Measurements from ENCODE around the gene NPR3. TPM values are rescaled to one million over a fixed set of nuclear protein-coding genes. Genes with fewer than 3 reads are reported as not detected.

The NPR3 gene, protein sequence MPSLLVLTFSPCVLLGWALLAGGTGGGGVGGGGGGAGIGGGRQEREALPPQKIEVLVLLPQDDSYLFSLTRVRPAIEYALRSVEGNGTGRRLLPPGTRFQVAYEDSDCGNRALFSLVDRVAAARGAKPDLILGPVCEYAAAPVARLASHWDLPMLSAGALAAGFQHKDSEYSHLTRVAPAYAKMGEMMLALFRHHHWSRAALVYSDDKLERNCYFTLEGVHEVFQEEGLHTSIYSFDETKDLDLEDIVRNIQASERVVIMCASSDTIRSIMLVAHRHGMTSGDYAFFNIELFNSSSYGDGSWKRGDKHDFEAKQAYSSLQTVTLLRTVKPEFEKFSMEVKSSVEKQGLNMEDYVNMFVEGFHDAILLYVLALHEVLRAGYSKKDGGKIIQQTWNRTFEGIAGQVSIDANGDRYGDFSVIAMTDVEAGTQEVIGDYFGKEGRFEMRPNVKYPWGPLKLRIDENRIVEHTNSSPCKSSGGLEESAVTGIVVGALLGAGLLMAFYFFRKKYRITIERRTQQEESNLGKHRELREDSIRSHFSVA
- 10 to 100 TPM; 27.8 to 85.3 (median 66.4) TPM for total RNA-seq
- 12.6 TPM for polyA plus RNA-seq
- long read RNA-seq, donor 1, full-length matches to known transcripts, result 66 of 108 reads
- long read RNA-seq, donor 1, partial matches to known transcripts, result 4 of 108 reads
- long read RNA-seq, donor 1, other reads (novel, unspliced or antisense), result 38 of 108 reads
- long read RNA-seq, donor 2, full-length matches to known transcripts, result 16 of 25 reads
- long read RNA-seq, donor 2, partial matches to known transcripts, result 0 of 25 reads
- long read RNA-seq, donor 2, other reads (novel, unspliced or antisense), result 9 of 25 reads
- long read RNA-seq, donor 3, full-length matches to known transcripts, result 50 of 85 reads
- long read RNA-seq, donor 3, partial matches to known transcripts, result 0 of 85 reads
- long read RNA-seq, donor 3, other reads (novel, unspliced or antisense), result 35 of 85 reads
- long read RNA-seq, donor 4, full-length matches to known transcripts, result 18 of 27 reads
- long read RNA-seq, donor 4, partial matches to known transcripts, result 0 of 27 reads
- long read RNA-seq, donor 4, other reads (novel, unspliced or antisense), result 9 of 27 reads

DNA sequence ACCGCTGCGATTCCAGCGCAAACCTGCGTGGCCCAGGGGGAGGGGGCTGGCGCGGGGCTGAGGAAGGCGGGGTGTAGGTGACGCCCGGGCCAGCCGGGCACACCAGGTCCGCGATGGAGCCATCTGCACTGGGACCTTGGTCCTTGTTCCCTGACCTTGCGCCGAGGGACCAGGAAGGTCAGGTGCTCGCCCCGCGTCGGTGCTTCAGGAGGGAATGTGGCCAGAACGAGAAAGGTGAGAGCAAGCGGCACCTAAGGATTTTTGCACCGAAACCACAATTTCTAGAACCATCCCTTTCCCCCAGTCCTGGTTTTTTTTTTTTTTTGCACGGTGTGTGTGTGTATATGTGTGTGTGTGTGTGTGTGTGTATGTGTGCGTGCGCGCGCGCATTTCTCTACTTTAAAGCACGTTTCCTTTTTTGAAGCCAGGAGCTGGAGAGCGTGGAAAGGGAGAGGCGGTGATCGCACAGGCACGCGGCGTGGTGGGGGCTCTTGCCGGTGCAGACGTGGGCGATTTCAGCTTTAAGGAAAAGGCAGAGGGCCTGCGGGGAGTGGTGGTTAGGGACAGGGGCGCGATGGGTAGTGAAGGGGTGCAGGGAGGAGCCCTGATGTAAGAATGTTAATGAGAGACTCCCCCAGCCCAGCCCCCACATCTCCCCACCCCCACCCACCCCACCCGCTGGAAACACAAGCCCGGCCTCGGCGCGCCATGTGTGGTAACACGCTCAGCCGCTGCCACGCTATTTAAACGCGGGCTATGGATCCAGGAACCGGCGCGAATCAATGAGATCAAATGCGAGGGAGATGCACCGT is at the start of gene NPR3:
TSS of gene NPR3 (plus strand) at position 772 of the 812 bp plus-strand sequence. CDS start 456 bp downstream, outside the sequence.
- under 1% methylated on average over 55 of the region's 55 CpGs for WGBS
- Histone ChIP-seq H3K4me1 (ENCODE audit: control insufficient read depth, insufficient read depth, low read length) (no peaks in the 10 kb centered on the region), H3K27ac (ENCODE audit: low read length) (peak within 1 kb of the TSS; percentile 49), H3K4me3 (ENCODE audit: low read length) (peak within 1 kb of the TSS; percentile 66), H3K9me3 (ENCODE audit: control insufficient read depth, low read length) (no peaks in the 10 kb centered on the region), H3K27me3 (ENCODE audit: control insufficient read depth, insufficient read depth) (no peaks in the 10 kb centered on the region)
- DNase-seq, result peak; percentile 53 to 82 (median 80)
- peak; percentile 65 to 66 for ATAC-seq
- intact Hi-C loops (cut with DNase I), result loop anchor here in 2 of 4 donors (10.0 kb wide), 2 partner anchors 134 to 714 kb away; no protein-coding TSS in a partner anchor

DNA sequence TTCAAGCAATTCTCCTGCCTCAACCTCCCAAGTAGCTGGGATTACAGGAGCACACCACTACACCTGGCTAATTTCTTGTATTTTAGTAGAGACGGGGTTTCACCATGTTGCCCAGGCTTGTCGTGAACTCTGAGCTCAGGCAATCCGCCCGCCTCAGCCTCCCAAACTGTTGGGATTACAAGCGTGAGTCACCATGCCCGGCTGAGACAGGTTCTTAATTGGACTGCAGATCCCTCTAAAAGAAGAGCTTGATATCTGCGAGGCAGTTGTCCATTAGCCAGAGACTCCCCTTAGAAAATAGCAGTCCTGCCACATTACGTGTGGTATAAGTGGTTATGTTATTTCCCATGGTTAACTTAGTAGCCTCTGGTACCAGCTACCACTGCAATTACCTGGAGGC is 46.6 kb upstream of the NPR3 start:
- no peak for ATAC-seq
- intact Hi-C loops (cut with DNase I), result no loop called here
- DNase-seq, result no peak
- Histone ChIP-seq H3K9me3 (ENCODE audit: control insufficient read depth, low read length) (peaks cover 5% of the 10 kb centered on the region), H3K27ac (ENCODE audit: low read length) (no peak overlapping the region), H3K27me3 (ENCODE audit: control insufficient read depth, insufficient read depth) (no peaks in the 10 kb centered on the region), H3K4me3 (ENCODE audit: low read length) (no peak overlapping the region), H3K4me1 (ENCODE audit: control insufficient read depth, insufficient read depth, low read length) (no peaks in the 10 kb centered on the region)
- WGBS, result 74% methylated on average over 8 of the region's 8 CpGs

DNA sequence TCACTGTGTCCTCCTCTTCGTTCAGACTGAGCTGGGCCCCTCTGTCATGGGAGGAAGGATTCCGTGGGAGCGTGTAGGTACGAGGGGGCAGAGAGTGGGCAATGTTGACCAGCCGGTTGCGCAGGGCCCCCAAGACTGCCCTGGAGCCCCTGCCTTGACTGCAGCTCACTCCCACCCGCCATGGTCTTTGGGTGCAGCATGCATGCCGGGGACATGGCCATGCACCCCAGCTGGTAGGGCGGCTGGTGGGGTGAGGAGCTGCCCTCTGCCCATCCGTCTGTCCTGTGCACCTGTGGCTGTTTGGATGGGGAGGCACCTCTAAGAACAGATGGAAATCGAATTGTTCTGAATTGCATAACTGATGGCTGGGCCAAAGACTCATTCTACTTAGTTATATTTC is 42.6 kb upstream of the NPR3 start:
- no peak overlapping the region for H3K27ac ChIP-seq (ENCODE audit: low read length)
- no peaks in the 10 kb centered on the region for H3K4me1 ChIP-seq (ENCODE audit: control insufficient read depth, insufficient read depth, low read length)
- peaks cover 3% of the 10 kb centered on the region for H3K9me3 ChIP-seq (ENCODE audit: control insufficient read depth, low read length)
- WGBS, result 74% methylated on average over 11 of the region's 11 CpGs
- no peak for DNase-seq
- ATAC-seq, result no peak
- intact Hi-C loops (cut with DNase I), result no loop called here
- no peaks in the 10 kb centered on the region for H3K27me3 ChIP-seq (ENCODE audit: control insufficient read depth, insufficient read depth)
- no peak overlapping the region for H3K4me3 ChIP-seq (ENCODE audit: low read length)

DNA sequence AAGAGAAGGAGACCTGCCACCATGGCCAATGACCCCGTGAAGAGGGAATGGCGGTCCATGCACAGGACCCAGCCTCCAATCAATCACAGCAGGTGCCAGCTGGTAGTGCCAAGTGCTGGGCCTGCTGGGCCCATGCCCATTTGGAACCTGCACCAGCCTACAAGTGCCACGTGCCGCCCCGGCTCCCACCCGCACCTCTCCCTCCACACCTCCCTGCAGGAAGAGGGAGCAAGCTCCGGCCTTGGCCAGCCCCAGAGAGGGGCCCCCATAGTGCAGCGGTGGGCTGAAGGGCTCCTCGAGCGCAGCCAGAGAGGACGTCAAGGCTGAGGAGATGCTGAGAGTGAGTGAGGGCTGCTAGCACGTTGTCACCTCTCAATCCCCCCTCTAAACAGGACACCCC is 37.8 kb upstream of the NPR3 start:
- H3K27me3 ChIP-seq (ENCODE audit: control insufficient read depth, insufficient read depth), result no peaks in the 10 kb centered on the region
- no peak overlapping the region for H3K27ac ChIP-seq (ENCODE audit: low read length)
- DNase-seq (no peak), ATAC-seq (no peak)
- no peak overlapping the region for H3K4me3 ChIP-seq (ENCODE audit: low read length)
- intact Hi-C loops (cut with DNase I), result no loop called here
- H3K9me3 ChIP-seq (ENCODE audit: control insufficient read depth, low read length), result peaks cover 4% of the 10 kb centered on the region
- 92% methylated on average over 12 of the region's 12 CpGs for WGBS
- no peaks in the 10 kb centered on the region for H3K4me1 ChIP-seq (ENCODE audit: control insufficient read depth, insufficient read depth, low read length)

DNA sequence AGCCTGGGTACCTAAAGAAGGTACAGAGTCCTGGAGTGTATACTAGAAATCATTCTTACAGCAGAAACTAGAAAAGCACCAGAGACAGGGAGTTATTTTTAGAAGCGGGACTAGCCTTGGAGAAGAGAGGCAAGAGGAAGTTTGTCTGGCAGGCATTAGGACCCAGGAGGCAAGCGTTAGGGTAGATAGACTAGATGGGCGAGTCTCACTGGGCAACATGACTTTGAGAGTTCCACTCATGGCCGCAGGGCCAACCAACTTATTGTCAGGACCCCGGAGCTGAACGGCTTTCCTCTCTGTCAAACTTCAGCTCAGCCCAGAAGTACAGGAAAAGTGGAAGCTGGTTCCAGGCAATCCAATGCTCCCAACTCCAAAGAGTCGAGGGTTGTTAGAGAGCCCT is 34.1 kb upstream of the NPR3 start:
- no peak overlapping the region for H3K4me3 ChIP-seq (ENCODE audit: low read length)
- H3K4me1 ChIP-seq (ENCODE audit: control insufficient read depth, insufficient read depth, low read length), result no peaks in the 10 kb centered on the region
- H3K9me3 ChIP-seq (ENCODE audit: control insufficient read depth, low read length), result peaks cover 4% of the 10 kb centered on the region
- 72% methylated on average over 7 of the region's 7 CpGs for WGBS
- DNase-seq (no peak), ATAC-seq (no peak)
- H3K27me3 ChIP-seq (ENCODE audit: control insufficient read depth, insufficient read depth), result no peaks in the 10 kb centered on the region
- no peak overlapping the region for H3K27ac ChIP-seq (ENCODE audit: low read length)
- intact Hi-C loops (cut with DNase I), result no loop called here

DNA sequence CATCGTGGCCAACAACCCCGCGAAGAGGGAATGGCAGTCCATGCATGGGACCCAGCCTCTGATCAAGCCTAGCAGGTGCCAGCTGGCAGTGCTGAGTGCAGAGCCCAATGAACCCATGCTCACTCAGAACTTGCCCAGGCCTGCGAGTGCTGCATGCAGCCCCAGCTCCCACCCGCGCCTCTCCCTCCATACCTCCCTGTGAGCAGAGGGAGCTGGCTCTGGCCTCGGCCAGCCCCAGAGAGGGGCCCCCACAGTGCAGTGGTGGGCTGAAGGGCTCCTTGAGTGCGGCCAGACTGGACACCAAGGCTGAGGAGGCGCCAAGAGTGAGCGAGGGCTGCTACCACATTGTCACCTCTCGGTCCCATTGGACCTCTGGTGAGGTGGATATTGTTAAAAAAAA is 32.6 kb upstream of the NPR3 start:
- no peak for ATAC-seq
- no peak for DNase-seq
- intact Hi-C loops (cut with DNase I), result no loop called here
- no peak overlapping the region for H3K27ac ChIP-seq (ENCODE audit: low read length)
- no peaks in the 10 kb centered on the region for H3K4me1 ChIP-seq (ENCODE audit: control insufficient read depth, insufficient read depth, low read length)
- no peaks in the 10 kb centered on the region for H3K27me3 ChIP-seq (ENCODE audit: control insufficient read depth, insufficient read depth)
- H3K9me3 ChIP-seq (ENCODE audit: control insufficient read depth, low read length), result peaks cover 4% of the 10 kb centered on the region
- H3K4me3 ChIP-seq (ENCODE audit: low read length), result no peak overlapping the region
- WGBS, result 95% methylated on average over 11 of the region's 11 CpGs

DNA sequence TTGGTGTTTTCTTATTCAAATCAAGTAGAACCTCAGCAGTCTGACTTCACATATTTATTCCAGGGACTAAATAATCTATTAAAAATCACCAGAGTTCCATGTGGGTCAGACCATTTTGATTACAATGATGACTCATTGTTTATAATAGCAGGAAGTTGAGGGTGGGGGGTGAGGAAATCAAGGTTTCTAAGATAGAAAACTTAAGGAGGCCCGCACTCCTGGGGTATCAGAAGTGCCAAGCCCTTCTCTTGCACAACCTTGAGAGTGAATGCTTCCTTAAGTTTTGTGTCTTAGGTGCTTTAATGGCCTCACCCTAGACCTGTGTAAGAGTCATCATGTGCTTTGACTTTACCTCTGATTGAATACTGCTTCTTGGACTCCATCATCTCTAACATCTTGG is 31.9 kb upstream of the NPR3 start:
- 59% methylated on average over 1 of the region's 1 CpG for WGBS
- no peaks in the 10 kb centered on the region for H3K4me1 ChIP-seq (ENCODE audit: control insufficient read depth, insufficient read depth, low read length)
- no peak overlapping the region for H3K27ac ChIP-seq (ENCODE audit: low read length)
- no peaks in the 10 kb centered on the region for H3K27me3 ChIP-seq (ENCODE audit: control insufficient read depth, insufficient read depth)
- DNase-seq (no peak), ATAC-seq (no peak)
- intact Hi-C loops (cut with DNase I), result no loop called here
- peaks cover 5% of the 10 kb centered on the region for H3K9me3 ChIP-seq (ENCODE audit: control insufficient read depth, low read length)
- no peak overlapping the region for H3K4me3 ChIP-seq (ENCODE audit: low read length)

DNA sequence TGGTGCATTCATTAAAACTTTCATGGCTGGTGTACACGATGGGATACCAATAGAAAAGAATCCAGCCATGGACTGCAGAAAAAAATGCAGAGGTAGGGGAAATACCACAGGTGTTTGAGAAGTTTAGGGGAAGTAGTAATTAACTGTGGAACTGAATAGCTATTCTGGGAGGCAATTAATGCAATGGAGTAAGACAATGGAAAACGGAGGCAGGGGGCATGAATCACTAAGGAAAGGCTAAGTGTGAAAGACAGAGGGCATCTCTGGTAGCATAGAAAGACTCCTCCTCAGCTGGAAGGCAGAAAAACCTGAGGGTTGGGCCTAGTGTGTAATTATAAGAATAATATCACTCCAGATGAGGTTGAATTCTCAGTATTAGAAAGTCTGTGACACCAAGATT is 30.9 kb upstream of the NPR3 start:
- H3K4me3 ChIP-seq (ENCODE audit: low read length), result no peak overlapping the region
- H3K4me1 ChIP-seq (ENCODE audit: control insufficient read depth, insufficient read depth, low read length), result no peaks in the 10 kb centered on the region
- WGBS, result 74% methylated on average over 2 of the region's 2 CpGs
- intact Hi-C loops (cut with DNase I), result no loop called here
- H3K9me3 ChIP-seq (ENCODE audit: control insufficient read depth, low read length), result peaks cover 9% of the 10 kb centered on the region
- no peak overlapping the region for H3K27ac ChIP-seq (ENCODE audit: low read length)
- no peak for DNase-seq
- no peaks in the 10 kb centered on the region for H3K27me3 ChIP-seq (ENCODE audit: control insufficient read depth, insufficient read depth)
- no peak for ATAC-seq

DNA sequence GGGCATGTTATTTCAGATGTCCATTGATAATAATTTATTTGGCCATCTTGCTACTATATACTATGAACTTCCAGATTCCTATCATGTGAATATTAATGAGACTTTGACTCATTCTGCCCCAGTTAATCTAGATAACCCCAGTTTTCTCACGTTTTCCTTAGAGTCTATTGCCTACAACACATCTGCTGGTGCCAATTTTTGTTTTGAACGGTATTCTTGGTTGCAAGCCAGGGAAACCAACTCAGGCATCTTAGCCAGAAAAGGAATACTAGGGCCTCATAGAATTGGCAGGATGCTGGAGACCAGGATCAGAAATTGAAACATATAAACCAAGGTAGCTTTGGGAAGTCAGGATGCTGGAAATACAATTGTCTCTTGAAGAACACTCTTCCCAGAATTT is 28.0 kb upstream of the NPR3 start:
- ATAC-seq (no peak), DNase-seq (no peak)
- peaks cover 4% of the 10 kb centered on the region for H3K9me3 ChIP-seq (ENCODE audit: control insufficient read depth, low read length)
- no peak overlapping the region for H3K27ac ChIP-seq (ENCODE audit: low read length)
- intact Hi-C loops (cut with DNase I), result no loop called here
- H3K4me1 ChIP-seq (ENCODE audit: control insufficient read depth, insufficient read depth, low read length), result no peaks in the 10 kb centered on the region
- no peak overlapping the region for H3K4me3 ChIP-seq (ENCODE audit: low read length)
- no peaks in the 10 kb centered on the region for H3K27me3 ChIP-seq (ENCODE audit: control insufficient read depth, insufficient read depth)
- WGBS, result 14% methylated on average over 2 of the region's 2 CpGs

DNA sequence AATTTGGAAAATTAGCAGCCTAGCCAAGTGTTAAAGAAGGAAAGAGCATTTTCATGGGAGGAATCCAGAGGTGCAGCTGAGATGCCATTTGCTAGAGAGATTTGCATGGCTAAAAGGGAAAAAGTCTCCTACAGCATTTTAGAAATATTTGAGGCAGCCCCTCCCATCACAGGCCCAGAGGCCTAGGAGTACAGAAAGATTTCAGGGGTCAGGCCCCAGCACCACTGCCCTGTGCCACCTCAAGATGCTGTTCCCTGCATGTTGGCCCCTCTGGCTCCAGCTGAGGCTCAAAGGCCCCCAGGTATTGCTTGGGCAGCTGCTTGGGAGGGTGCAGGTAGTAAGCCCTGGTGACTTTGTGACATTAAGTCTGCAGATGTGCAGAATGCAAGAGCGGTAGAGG is 26.9 kb upstream of the NPR3 start:
- ATAC-seq (no peak), DNase-seq (peak in 1 of 3 donors; percentile 27)
- Histone ChIP-seq H3K27me3 (ENCODE audit: control insufficient read depth, insufficient read depth) (no peaks in the 10 kb centered on the region), H3K9me3 (ENCODE audit: control insufficient read depth, low read length) (peaks cover 4% of the 10 kb centered on the region), H3K4me1 (ENCODE audit: control insufficient read depth, insufficient read depth, low read length) (no peaks in the 10 kb centered on the region), H3K27ac (ENCODE audit: low read length) (no peak overlapping the region), H3K4me3 (ENCODE audit: low read length) (no peak overlapping the region)
- 95% methylated on average over 1 of the region's 1 CpG for WGBS
- intact Hi-C loops (cut with DNase I), result no loop called here

Measured in right cardiac atrium (tissue), 5 donors.